Adrenal gland (tissue), 12 donors: Measurements from ENCODE around the gene REPS2. TPM values are rescaled to one million over a fixed set of nuclear protein-coding genes. Genes with fewer than 3 reads are reported as not detected.

ENCODE experiments used
- DNase-seq, 7 donors: peaks; one replicate each; pipeline ENCODE4 v3.0.0-alpha.2; 2019 to 2020
- H3K27ac ChIP-seq, 5 donors: fragments of 200-600 bp; sonication (generic) in 4 of 5; 1 replicate in 3 of 5; 2 replicates in 2 of 5; pipeline versions ENCODE4 v1.5.1 to v1.8.0; 2016 to 2020; ENCODE audit warnings: mild to moderate bottlenecking in 1 of 5
- H3K27me3 ChIP-seq: fragments of 200-600 bp; 2 replicates; pipeline ENCODE4 v1.8.0; 2021
- H3K36me3 ChIP-seq, 2 donors: fragments of 200-600 bp; replicated peaks in 1 of 2; 1 replicate in 1 of 2; 2 replicates in 1 of 2; pipeline versions ENCODE4 v1.5.1 to v1.8.0; 2018 to 2022
- H3K4me1 ChIP-seq, 2 donors: fragments of 200-600 bp; replicated peaks in 1 of 2; 1 replicate in 1 of 2; 2 replicates in 1 of 2; pipeline versions ENCODE4 v1.5.1 to v1.8.0; 2018 to 2021
- H3K4me3 ChIP-seq, 4 donors: fragments of 200-600 bp; sonication (generic) in 3 of 4; one replicate each; pipeline ENCODE4 v1.5.1; 2016 to 2018
- H3K9me3 ChIP-seq, 3 donors: fragments of 200-600 bp; sonication (generic) in 1 of 3; replicated peaks in 1 of 3; 1 replicate in 2 of 3; 2 replicates in 1 of 3; pipeline versions ENCODE4 v1.5.1 to v1.8.0; 2016 to 2021
- POLR2A ChIP-seq, 2 donors: fragments of 450-650 bp; IDR thresholded peaks; one replicate each; pipeline ENCODE4 v1.6.1; 2017; ENCODE audit warnings: antibody characterized with exemption in 2 of 2, mild to moderate bottlenecking in 2 of 2, moderate library complexity in 1 of 2
- WGBS, 4 donors: extraction: QIAGEN DNeasy Blood & Tissue Kit in 2 of 4; methylation state at CpG; one replicate each; pipeline versions ENCODE4 v1.1.5 to v1.1.7; 2013 to 2017; 5-methylcytosine and 5-hydroxymethylcytosine counted together
- intact Hi-C, 2 donors: fragments of 100-400 bp; cut with DNase I; formaldehyde crosslinking; loops; one replicate each; pipeline versions ENCODE4 v1.14.1 to v1.15.0; 2022 to 2023
- polyA plus RNA-seq, 3 donors: library from polyadenylated mRNA; stranded (reverse); fragments of 200-250 nt in 2 of 3; fragments of 350-450 nt in 1 of 3; fragmentation: Illumina TruSeq in 1 of 3; extraction: RNeasy Lipid Tissue Mini Kit (QIAGEN cat#74804) in 1 of 3; gene quantifications; one replicate each; pipeline ENCODE4 v1.2.3, GENCODE V29; 2013 to 2014
- total RNA-seq, 9 donors: library from RNA; depleted of rRNA in 4 of 9; stranded (reverse); fragments of >200 nt in 4 of 9; fragments of 120-200 nt in 1 of 9; fragmentation: NEBNext Ultra II Directional in 1 of 9; extraction: Animal tissue kit (Norgen Biotek cat#: 25700) in 1 of 9; gene quantifications; one replicate each; pipeline versions ENCODE4 v1.1.0 to v1.2.4, GENCODE V29; 2013 to 2023
- TF ChIP-seq, protein P1 (sequence below), 6 experiments: fragments of 450-650 bp in 4 of 6; fragments of 200-600 bp in 2 of 6; sonication (generic) in 1 of 6; IDR thresholded peaks; 1 replicate in 5 of 6; 2 replicates in 1 of 6; pipeline versions ENCODE4 v1.5.1 to v1.8.0; 2016 to 2021; ENCODE audit warnings: antibody characterized with exemption in 6 of 6, mild to moderate bottlenecking in 2 of 6, moderate library complexity in 1 of 6
- donor health status: healthy with polysubstance abuse.
- donor health status: Bipolar disorder and iron deficiency.
- donor health status: DM: yes; HTN: yes; CAD: no.
- donor health status: DM: no; HTN: no; CAD: no.
- donor health status: DM: no; HTN: no; CAD: no.
- donor health status: DM: yes; HTN: yes; CAD: no.

The REPS2 gene
- total and polyA plus RNA-seq, 12 donors: 13.9 to 87.0 (median 41.3) TPM

DNA sequence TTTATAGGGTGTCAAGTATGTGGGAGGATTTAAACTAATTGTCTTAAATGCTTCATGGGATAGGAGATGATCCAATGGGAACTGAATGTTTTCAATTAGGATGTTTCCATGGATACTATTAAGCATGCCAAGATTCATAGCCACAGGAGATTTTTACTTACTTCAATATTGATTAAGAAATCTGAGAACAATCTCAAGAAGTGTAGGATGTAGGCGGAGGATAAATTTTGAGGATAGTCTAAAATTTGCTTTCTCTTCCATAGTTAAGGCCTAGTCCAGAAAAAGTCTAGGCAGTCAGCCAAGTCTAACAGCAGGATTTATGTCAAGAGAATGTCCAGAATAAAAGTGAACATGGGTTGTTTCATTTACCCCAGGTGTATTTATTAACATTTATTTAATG lies 32.8 kb downstream of the REPS2 start:
- H3K27me3 ChIP-seq: no peaks in the 10 kb centered on the region
- no peak for DNase-seq
- 85 to 97% (median 95%) methylated on average over 1 of the region's 1 CpG for WGBS, 4 donors
- intact Hi-C loops: no loop called here
- no peaks in the 10 kb centered on the region for H3K9me3 ChIP-seq
- no peak overlapping the region for H3K4me3 ChIP-seq
- TF ChIP-seq, protein P1, sequence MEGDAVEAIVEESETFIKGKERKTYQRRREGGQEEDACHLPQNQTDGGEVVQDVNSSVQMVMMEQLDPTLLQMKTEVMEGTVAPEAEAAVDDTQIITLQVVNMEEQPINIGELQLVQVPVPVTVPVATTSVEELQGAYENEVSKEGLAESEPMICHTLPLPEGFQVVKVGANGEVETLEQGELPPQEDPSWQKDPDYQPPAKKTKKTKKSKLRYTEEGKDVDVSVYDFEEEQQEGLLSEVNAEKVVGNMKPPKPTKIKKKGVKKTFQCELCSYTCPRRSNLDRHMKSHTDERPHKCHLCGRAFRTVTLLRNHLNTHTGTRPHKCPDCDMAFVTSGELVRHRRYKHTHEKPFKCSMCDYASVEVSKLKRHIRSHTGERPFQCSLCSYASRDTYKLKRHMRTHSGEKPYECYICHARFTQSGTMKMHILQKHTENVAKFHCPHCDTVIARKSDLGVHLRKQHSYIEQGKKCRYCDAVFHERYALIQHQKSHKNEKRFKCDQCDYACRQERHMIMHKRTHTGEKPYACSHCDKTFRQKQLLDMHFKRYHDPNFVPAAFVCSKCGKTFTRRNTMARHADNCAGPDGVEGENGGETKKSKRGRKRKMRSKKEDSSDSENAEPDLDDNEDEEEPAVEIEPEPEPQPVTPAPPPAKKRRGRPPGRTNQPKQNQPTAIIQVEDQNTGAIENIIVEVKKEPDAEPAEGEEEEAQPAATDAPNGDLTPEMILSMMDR (IDR thresholded peaks at IDR 0.05): no peak
- TF ChIP-seq POLR2A (IDR thresholded peaks at IDR 0.05): no peak
- H3K36me3 ChIP-seq: no peaks in the 10 kb centered on the region
- no peaks in the 10 kb centered on the region for H3K4me1 ChIP-seq
- no peak overlapping the region for H3K27ac ChIP-seq

DNA sequence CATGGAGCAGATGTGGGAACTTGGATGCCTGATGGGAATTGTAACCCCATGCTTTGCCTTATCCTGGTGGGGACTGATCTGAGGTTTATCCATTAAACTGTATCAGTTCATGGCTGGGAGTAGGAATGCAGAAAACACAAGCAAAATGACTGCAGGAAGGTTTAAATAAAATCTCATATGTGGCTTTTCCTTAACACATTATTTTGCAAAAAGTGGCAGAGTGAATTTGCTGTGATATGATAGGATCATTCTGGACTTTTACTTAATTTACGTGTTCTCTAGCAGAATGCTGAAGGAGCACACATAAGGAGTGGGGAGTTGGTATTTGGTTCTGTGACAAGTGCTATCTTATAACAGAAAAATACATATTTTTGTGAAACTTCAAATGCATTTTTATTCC lies 34.8 kb downstream of the REPS2 start:
- Histone ChIP-seq H3K27me3 (no peaks in the 10 kb centered on the region), H3K4me1 (no peaks in the 10 kb centered on the region), H3K36me3 (no peaks in the 10 kb centered on the region), H3K9me3 (no peaks in the 10 kb centered on the region), H3K4me3 (no peak overlapping the region), H3K27ac (no peak overlapping the region)
- WGBS, 4 donors: 90 to 100% (median 92%) methylated on average over 1 of the region's 1 CpG
- TF ChIP-seq POLR2A (IDR thresholded peaks at IDR 0.05): no peak
- TF ChIP-seq, protein P1 (IDR thresholded peaks at IDR 0.05): no peak
- no peak for DNase-seq
- intact Hi-C loops: no loop called here

DNA sequence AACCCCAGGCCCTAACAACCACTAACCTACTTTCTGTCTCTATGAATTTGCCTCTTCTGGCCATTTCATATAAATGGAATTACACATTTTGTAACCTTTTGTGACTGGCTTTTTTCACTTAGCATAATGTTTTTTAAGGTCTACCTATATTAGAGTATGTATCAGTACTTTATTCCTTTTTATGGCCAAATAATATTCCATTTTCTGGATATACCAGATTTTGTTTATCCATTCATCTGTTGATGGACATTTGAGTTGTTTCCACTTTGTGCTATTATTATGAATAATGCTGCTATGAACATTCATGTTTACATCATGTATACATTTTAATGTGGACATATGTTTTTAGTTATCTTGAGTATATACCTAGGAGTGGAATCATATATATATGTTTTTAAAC lies 35.5 kb downstream of the REPS2 start:
- Histone ChIP-seq H3K4me3 (no peak overlapping the region), H3K4me1 (no peaks in the 10 kb centered on the region), H3K9me3 (no peaks in the 10 kb centered on the region), H3K27ac (no peak overlapping the region), H3K36me3 (no peaks in the 10 kb centered on the region), H3K27me3 (no peaks in the 10 kb centered on the region)
- intact Hi-C loops: no loop called here
- DNase-seq: no peak
- TF ChIP-seq POLR2A (IDR thresholded peaks at IDR 0.05): no peak
- TF ChIP-seq, protein P1 (IDR thresholded peaks at IDR 0.05): no peak

DNA sequence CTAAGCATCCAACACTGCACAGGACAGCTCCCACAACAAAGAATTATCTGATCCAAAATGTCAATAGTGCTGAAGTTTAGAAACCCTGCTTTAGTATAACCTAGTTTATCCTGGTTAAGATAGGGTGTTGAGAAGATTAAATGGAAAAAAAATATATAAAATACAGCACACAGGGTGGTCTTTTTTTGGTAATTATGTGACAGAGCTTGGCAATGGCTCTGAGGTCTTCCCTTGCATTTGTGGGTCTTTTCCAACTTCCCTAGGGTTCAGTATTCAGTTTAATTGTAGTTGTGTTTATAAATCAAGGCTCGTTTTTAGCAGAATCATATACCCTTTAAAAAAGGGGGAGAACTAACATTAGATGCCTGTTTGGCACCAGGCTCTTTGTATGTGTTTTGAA lies 36.6 kb downstream of the REPS2 start:
- WGBS, 4 donors: 44 to 94% (median 73%) methylated on average over 1 of the region's 1 CpG
- H3K27me3 ChIP-seq: no peaks in the 10 kb centered on the region
- no peaks in the 10 kb centered on the region for H3K36me3 ChIP-seq
- DNase-seq: no peak
- intact Hi-C loops: no loop called here
- H3K9me3 ChIP-seq: peaks cover 0 to 5% (median 0%) of the 10 kb centered on the region in 3 donors
- H3K27ac ChIP-seq: no peak overlapping the region
- H3K4me3 ChIP-seq: no peak overlapping the region
- TF ChIP-seq, protein P1 (IDR thresholded peaks at IDR 0.05): no peak
- TF ChIP-seq POLR2A (IDR thresholded peaks at IDR 0.05): no peak
- H3K4me1 ChIP-seq: no peaks in the 10 kb centered on the region
